GM12891 (cell line): Measurements from ENCODE around the gene PCYT1B.

Experiments
- DNase-seq: peaks from one replicate; pipeline ENCODE4 v3.0.0; 2011; ENCODE audit warnings: low spot score; ENCODE audit not compliant: insufficient read length
- FAIRE-seq: peaks from 2 replicates; lab custom pipeline; 2011; peaks lifted over from hg19 to GRCh38; lab: Jason Lieb, UNC
- PAX5 ChIP-seq: IDR thresholded peaks from 2 replicates; pipeline ENCODE4 v1.6.1; 2011; ENCODE audit warnings: low read length, moderate library complexity, mild to moderate bottlenecking; ENCODE audit not compliant: insufficient read depth, severe bottlenecking
- POLR2A ChIP-seq: IDR thresholded peaks from 2 replicates; pipeline ENCODE4 v1.6.1; 2011; ENCODE audit warnings: low read depth, low read length, control low read depth
- POLR2AphosphoS5 ChIP-seq: IDR thresholded peaks from 2 replicates; pipeline ENCODE4 v1.6.1; 2011; ENCODE audit warnings: low read depth, low read length, control low read depth
- POU2F2 ChIP-seq: IDR thresholded peaks from 2 replicates; pipeline ENCODE4 v1.6.1; 2011; ENCODE audit warnings: low read depth, mild to moderate bottlenecking, control low read depth, low read length, moderate library complexity
- SPI1 ChIP-seq: IDR thresholded peaks from 2 replicates; pipeline ENCODE4 v1.6.1; 2011; ENCODE audit warnings: low read depth, low read length, control low read depth
- TAF1 ChIP-seq: IDR thresholded peaks from 2 replicates; pipeline ENCODE4 v1.6.1; 2011; ENCODE audit warnings: low read depth, low read length, control low read depth

PCYT1B gene

DNA sequence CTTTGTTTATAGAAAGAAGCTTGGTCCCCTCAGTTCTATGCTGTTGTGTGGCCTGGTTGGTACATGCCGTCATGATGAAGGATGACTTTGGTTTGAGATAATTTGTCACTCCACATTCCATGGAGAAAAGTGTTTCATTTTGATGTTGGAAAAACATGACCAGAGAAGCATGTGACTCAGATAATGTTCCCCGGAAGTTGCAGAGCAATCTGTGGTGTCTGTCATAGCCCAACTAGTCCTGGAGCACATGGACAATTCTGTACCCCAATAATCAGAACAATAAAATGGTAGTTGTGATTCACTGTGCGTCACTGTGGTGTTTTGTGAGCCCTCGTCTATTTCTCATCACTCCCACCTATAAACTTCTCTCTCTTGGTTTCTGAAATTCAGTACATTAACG lies 97.0 kb downstream of the PCYT1B start:
- TF ChIP-seq TAF1 (no peak), POLR2A (no peak), SPI1 (no peak), POU2F2 (no peak), PAX5 (no peak), POLR2AphosphoS5 (no peak)
- FAIRE-seq (peak; percentile 68), DNase-seq (no peak)

GRCh38 chrX:24547961-24548360 lies 99.2 kb downstream of the PCYT1B start:
- no peak for DNase-seq
- TF ChIP-seq POLR2AphosphoS5 (no peak), PAX5 (no peak), TAF1 (no peak), SPI1 (no peak), POLR2A (no peak), POU2F2 (no peak)
- peak; percentile 61 for FAIRE-seq

- DNase-seq: no peak
- TF ChIP-seq PAX5: no peak
- no peak for TF ChIP-seq POLR2A
- TF ChIP-seq TAF1: no peak
- no peak for TF ChIP-seq POU2F2
- no peak for TF ChIP-seq POLR2AphosphoS5
- TF ChIP-seq SPI1: no peak
- FAIRE-seq: no peak
Observed at GRCh38 chrX:24542756-24543155, 104.4 kb downstream of the PCYT1B start.

DNA sequence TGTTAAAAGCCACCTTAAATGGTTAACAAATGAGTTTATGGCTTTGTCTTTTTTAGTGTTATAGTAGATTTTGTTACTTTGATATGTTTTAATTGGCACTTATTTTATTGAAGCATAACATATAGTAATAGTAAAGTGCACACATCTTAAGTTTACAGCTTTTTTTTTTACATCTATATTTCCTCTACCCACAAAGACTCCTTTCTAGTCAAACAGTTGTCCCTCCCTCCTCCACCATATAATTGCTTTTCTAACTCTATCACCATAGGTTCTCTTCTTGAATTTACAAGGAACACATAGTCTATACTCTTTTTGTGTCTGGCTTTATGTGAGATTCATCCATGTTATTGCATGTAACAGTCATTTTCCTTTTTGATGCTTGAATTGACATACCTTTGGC lies 110.6 kb downstream of the PCYT1B start:
- TF ChIP-seq POLR2AphosphoS5 (no peak), TAF1 (no peak), POLR2A (no peak), PAX5 (no peak), SPI1 (no peak), POU2F2 (no peak)
- DNase-seq (no peak), FAIRE-seq (no peak)

- DNase-seq (no peak), FAIRE-seq (no peak)
- no peak for TF ChIP-seq PAX5
- TF ChIP-seq POLR2AphosphoS5: no peak
- no peak for TF ChIP-seq POU2F2
- no peak for TF ChIP-seq POLR2A
- TF ChIP-seq SPI1: no peak
- no peak for TF ChIP-seq TAF1
Observed at GRCh38 chrX:24528605-24529004, 118.5 kb downstream of the PCYT1B start.

DNA sequence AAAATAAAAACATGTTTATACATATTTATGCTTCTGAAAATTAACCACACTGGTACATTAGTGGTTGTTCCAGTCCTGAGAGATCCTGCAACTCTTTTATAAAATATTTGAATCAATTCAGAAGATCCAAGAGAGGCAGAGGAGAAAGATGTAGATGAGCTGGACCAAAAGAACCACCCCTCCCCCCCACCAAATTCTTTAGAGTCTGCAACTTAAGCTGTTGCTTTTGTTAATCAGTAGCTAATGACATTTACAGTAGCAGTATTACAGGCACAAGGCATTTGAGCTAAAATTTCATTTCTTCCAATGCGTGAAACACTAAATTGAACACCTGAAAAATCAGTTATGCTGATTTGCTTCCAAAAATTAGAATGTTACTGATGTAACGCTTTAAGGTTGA lies 120.5 kb downstream of the PCYT1B start:
- TF ChIP-seq TAF1 (no peak), SPI1 (no peak), POLR2AphosphoS5 (no peak), PAX5 (no peak), POU2F2 (no peak), POLR2A (no peak)
- DNase-seq (no peak), FAIRE-seq (no peak)

- peak; percentile 74 for FAIRE-seq
- TF ChIP-seq POU2F2 (no peak), POLR2AphosphoS5 (no peak), SPI1 (no peak), TAF1 (no peak), POLR2A (no peak), PAX5 (no peak)
- DNase-seq: no peak
Observed at GRCh38 chrX:24525455-24525854, 121.7 kb downstream of the PCYT1B start.

GRCh38 chrX:24520472-24520871 lies 126.7 kb downstream of the PCYT1B start:
- DNase-seq (no peak), FAIRE-seq (no peak)
- TF ChIP-seq POLR2AphosphoS5 (no peak), POLR2A (no peak)

DNA sequence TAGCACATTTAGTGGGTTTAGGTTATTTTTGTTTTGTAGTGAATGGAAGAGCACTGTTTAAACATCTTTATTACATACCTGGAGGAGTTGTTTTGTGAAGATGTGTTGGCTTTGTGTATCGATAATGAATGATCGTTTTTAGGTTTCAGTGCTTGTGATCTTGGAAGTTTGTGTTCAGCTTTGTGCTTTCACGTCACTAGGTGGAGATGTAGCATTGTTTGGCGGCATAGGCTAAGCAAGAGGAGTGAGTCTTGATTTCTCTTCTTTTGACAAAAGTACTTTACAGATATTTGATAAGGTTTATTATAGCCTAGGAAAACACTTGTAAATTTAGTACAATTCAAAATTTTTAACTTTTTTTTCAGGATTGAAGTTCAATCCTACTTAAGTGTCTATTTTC lies 131.7 kb downstream of the PCYT1B start:
- DNase-seq (no peak), FAIRE-seq (peak; percentile 57)
- TF ChIP-seq POU2F2: no peak
- no peak for TF ChIP-seq POLR2A

GRCh38 chrX:24513416-24513815 lies 133.7 kb downstream of the PCYT1B start:
- DNase-seq: no peak
- FAIRE-seq: peak; percentile 98

GRCh38 chrX:24508375-24508774 lies 138.8 kb downstream of the PCYT1B start:
- DNase-seq (no peak), FAIRE-seq (no peak)
- TF ChIP-seq SPI1: no peak
- no peak for TF ChIP-seq PAX5
- no peak for TF ChIP-seq POLR2A
- TF ChIP-seq POLR2AphosphoS5: no peak
- no peak for TF ChIP-seq POU2F2
- no peak for TF ChIP-seq TAF1

More at GRCh38 chrX:24513416-24513815, 133.7 kb downstream of the PCYT1B start:
- TF ChIP-seq POU2F2: no peak
- TF ChIP-seq TAF1: no peak
- peak; percentile 72 for TF ChIP-seq SPI1
